Transverse colon (tissue), 4 donors: Measurements from ENCODE around the gene DNMBP. TPM values are rescaled to one million over a fixed set of nuclear protein-coding genes. Genes with fewer than 3 reads are reported as not detected.

Experiments
- DNase-seq: peaks from one replicate; pipeline ENCODE4 v3.0.0-alpha.2; 2019
- H3K27ac ChIP-seq, 4 donors: fragments of 200-600 bp; sonication (generic); 2 replicates each; pipeline ENCODE4 v1.5.1; 2016 to 2018; ENCODE audit warnings: inconsistent platforms in 4 of 4
- H3K27me3 ChIP-seq: fragments of 200-600 bp; sonication (generic); 2 replicates; pipeline ENCODE4 v1.5.1; 2017; ENCODE audit warnings: inconsistent platforms
- H3K36me3 ChIP-seq, 4 donors: fragments of 200-600 bp; sonication (generic); 2 replicates each; pipeline ENCODE4 v1.5.1; 2017 to 2019; ENCODE audit warnings: inconsistent platforms in 4 of 4
- H3K4me1 ChIP-seq, 4 donors: fragments of 200-600 bp; sonication (generic); 2 replicates each; pipeline ENCODE4 v1.5.1; 2017 to 2020; ENCODE audit warnings: inconsistent platforms in 4 of 4
- H3K4me3 ChIP-seq, 4 donors: fragments of 200-600 bp; sonication (generic); 1 replicate in 1 of 4; 2 replicates in 3 of 4; pipeline versions ENCODE4 v1.5.1 to v1.6.1; 2017 to 2019; ENCODE audit warnings: inconsistent platforms in 4 of 4
- H3K9me3 ChIP-seq, 2 donors: fragments of 200-600 bp; sonication (generic); 2 replicates each; pipeline ENCODE4 v1.5.1; 2017 to 2019; ENCODE audit warnings: inconsistent platforms in 2 of 2
- EP300 ChIP-seq: sonication (generic); formaldehyde crosslinking; IDR thresholded peaks from one replicate; pipeline ENCODE4 v1.6.1; 2017; ENCODE audit warnings: antibody characterized with exemption, low read depth
- POLR2A ChIP-seq: fragments of 450-650 bp; IDR thresholded peaks from one replicate; pipeline ENCODE4 v1.6.1; 2016; ENCODE audit warnings: antibody characterized with exemption, mild to moderate bottlenecking, moderate library complexity
- POLR2AphosphoS5 ChIP-seq, 3 donors: sonication (generic); formaldehyde crosslinking; IDR thresholded peaks; one replicate each; pipeline ENCODE4 v1.6.1; 2016; ENCODE audit warnings: antibody characterized with exemption in 3 of 3
- WGBS, 2 donors: methylation state at CpG; one replicate each; pipeline ENCODE4 v1.1.5; 2018; ENCODE audit warnings: low coverage in 1 of 2; 5-methylcytosine and 5-hydroxymethylcytosine counted together
- in situ Hi-C, 4 donors: fragments of 200-750 bp; cut with MboI; loops; one replicate each; pipeline versions ENCODE4 v1.15.0 to v1.15.1; 2017; ENCODE audit warnings: low sequenced_read_pairs in 3 of 4, low pct_ligation_motif_present in 1 of 4, low pct_unique_long_range_greater_than_20kb in 1 of 4
- intact Hi-C: fragments of 100-400 bp; cut with DNase I; formaldehyde crosslinking; loops from one replicate; pipeline ENCODE4 v1.15.1; 2023; ENCODE audit warnings: low total_unique reads
- total RNA-seq, 4 donors: library from RNA; depleted of rRNA; stranded (reverse); fragments of >200 nt; gene quantifications; one replicate each; pipeline ENCODE4 v1.1.0, GENCODE V29; 2016
- TF ChIP-seq, protein P1 (sequence below), 5 experiments: fragments of 200-600 bp in 3 of 5; fragments of 450-650 bp in 2 of 5; sonication (generic) in 3 of 5; IDR thresholded peaks; 1 replicate in 2 of 5; 2 replicates in 3 of 5; pipeline ENCODE4 v1.5.1; 2016 to 2017; ENCODE audit warnings: antibody characterized with exemption in 5 of 5, inconsistent platforms in 3 of 5, mild to moderate bottlenecking in 2 of 5, moderate library complexity in 1 of 5

DNMBP gene
- total RNA-seq, 4 donors from 2014 or later: 38.5 to 68.5 (median 48.0) TPM

GRCh38 chr10:99834410-99834809, 175.3 kb downstream of the DNMBP start:
- intact Hi-C loops: no loop called here
- H3K27ac ChIP-seq: no peak overlapping the region
- no peak for DNase-seq
- no peaks in the 10 kb centered on the region for H3K36me3 ChIP-seq
- in situ Hi-C loops: no loop called here
- no peaks in the 10 kb centered on the region for H3K4me1 ChIP-seq
- H3K27me3 ChIP-seq: no peaks in the 10 kb centered on the region
- no peak overlapping the region for H3K4me3 ChIP-seq
- no peaks in the 10 kb centered on the region for H3K9me3 ChIP-seq
- WGBS, 2 donors: 88 to 89% methylated on average over 2 to 4 of the region's 4 CpGs
- TF ChIP-seq POLR2AphosphoS5 (IDR thresholded peaks at IDR 0.05): no peak
- no peak for TF ChIP-seq POLR2A
- TF ChIP-seq EP300: no peak
- TF ChIP-seq, protein P1, sequence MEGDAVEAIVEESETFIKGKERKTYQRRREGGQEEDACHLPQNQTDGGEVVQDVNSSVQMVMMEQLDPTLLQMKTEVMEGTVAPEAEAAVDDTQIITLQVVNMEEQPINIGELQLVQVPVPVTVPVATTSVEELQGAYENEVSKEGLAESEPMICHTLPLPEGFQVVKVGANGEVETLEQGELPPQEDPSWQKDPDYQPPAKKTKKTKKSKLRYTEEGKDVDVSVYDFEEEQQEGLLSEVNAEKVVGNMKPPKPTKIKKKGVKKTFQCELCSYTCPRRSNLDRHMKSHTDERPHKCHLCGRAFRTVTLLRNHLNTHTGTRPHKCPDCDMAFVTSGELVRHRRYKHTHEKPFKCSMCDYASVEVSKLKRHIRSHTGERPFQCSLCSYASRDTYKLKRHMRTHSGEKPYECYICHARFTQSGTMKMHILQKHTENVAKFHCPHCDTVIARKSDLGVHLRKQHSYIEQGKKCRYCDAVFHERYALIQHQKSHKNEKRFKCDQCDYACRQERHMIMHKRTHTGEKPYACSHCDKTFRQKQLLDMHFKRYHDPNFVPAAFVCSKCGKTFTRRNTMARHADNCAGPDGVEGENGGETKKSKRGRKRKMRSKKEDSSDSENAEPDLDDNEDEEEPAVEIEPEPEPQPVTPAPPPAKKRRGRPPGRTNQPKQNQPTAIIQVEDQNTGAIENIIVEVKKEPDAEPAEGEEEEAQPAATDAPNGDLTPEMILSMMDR (IDR thresholded peaks at IDR 0.05): no peak

DNA sequence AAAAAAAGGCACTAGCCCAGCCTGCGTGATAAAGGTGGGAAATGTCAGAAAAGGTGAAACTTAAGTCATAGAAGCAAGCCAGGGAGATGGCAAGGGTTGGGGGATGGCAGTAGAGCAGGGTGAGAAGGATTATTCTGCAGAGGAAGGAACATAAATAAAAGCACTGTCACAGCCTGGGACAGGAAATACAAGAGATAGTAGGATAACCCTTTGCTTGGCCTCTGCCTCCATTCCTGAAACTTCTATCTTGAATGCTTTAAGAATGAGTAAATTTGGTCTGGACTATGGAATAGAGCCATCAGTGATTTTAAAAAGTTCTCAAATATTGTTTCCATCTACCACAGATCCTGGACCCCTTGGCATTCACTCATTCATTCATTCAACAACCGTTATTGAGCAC, 177.3 kb downstream of the DNMBP start:
- H3K4me3 ChIP-seq: no peak overlapping the region
- TF ChIP-seq POLR2A: no peak
- TF ChIP-seq EP300: no peak
- TF ChIP-seq, protein P1 (IDR thresholded peaks at IDR 0.05): no peak
- TF ChIP-seq POLR2AphosphoS5 (IDR thresholded peaks at IDR 0.05): no peak
- 83 to 85% methylated on average over 1 to 2 of the region's 2 CpGs for WGBS, 2 donors
- no peak for DNase-seq
- no peaks in the 10 kb centered on the region for H3K4me1 ChIP-seq
- no peaks in the 10 kb centered on the region for H3K27me3 ChIP-seq
- in situ Hi-C loops (no loop called here), intact Hi-C loops (no loop called here)
- H3K27ac ChIP-seq: no peak overlapping the region
- no peaks in the 10 kb centered on the region for H3K36me3 ChIP-seq
- no peaks in the 10 kb centered on the region for H3K9me3 ChIP-seq

GRCh38 chr10:99828464-99828863, 181.3 kb downstream of the DNMBP start:
- no peak for DNase-seq
- in situ Hi-C loops (no loop called here), intact Hi-C loops (no loop called here)
- Histone ChIP-seq H3K36me3 (no peaks in the 10 kb centered on the region), H3K4me3 (no peak overlapping the region), H3K4me1 (no peaks in the 10 kb centered on the region), H3K9me3 (no peaks in the 10 kb centered on the region), H3K27ac (no peak overlapping the region), H3K27me3 (no peaks in the 10 kb centered on the region)
- WGBS, 2 donors: 81 to 86% methylated on average over 2 of the region's 2 CpGs
- TF ChIP-seq POLR2A: no peak
- TF ChIP-seq, protein P1 (IDR thresholded peaks at IDR 0.05): no peak
- TF ChIP-seq EP300: no peak
- no peak for TF ChIP-seq POLR2AphosphoS5 (IDR thresholded peaks at IDR 0.05)

DNA sequence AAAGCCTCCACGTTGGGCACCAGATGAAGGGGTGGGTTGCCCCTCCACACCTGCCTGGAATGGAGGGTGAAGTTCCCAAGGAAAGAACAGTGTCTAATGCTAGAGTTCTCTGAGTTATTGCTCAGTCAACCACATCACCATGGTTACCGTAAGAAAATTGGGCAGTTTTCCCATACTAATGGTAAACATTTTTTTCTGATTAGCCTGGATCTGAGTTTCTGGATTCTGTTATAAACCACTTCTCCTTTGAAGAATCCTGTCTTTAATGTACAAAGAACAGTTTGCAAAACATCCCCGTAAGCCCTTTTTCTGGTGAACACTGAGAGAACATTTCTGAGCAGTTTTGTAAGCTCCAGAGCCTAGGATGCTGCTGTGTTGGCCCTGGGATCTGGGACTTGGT, 181.8 kb downstream of the DNMBP start:
- no peak overlapping the region for H3K4me3 ChIP-seq
- 80 to 90% methylated on average over 1 to 2 of the region's 3 CpGs for WGBS, 2 donors
- TF ChIP-seq, protein P1 (IDR thresholded peaks at IDR 0.05): no peak
- TF ChIP-seq EP300: no peak
- no peak for TF ChIP-seq POLR2AphosphoS5 (IDR thresholded peaks at IDR 0.05)
- TF ChIP-seq POLR2A: no peak
- no peaks in the 10 kb centered on the region for H3K36me3 ChIP-seq
- intact Hi-C loops: no loop called here
- no peaks in the 10 kb centered on the region for H3K27me3 ChIP-seq
- no peak for DNase-seq
- no peaks in the 10 kb centered on the region for H3K9me3 ChIP-seq
- no peak overlapping the region for H3K27ac ChIP-seq
- in situ Hi-C loops: no loop called here
- no peaks in the 10 kb centered on the region for H3K4me1 ChIP-seq

Other genes with a start within 250 kb of the DNMBP start
- gene ABCC2, start 227.3 kb downstream of the DNMBP start, total RNA-seq: 1 to 10 TPM in 3 of 4 donors, under 1 TPM in 1; 0.75 to 2.7 (median 1.5) TPM
- gene CPN1, start 71.9 kb upstream of the DNMBP start, total RNA-seq: not detected
- gene ERLIN1, start 176.1 kb upstream of the DNMBP start, total RNA-seq: 10 to 100 TPM; 21.7 to 41.0 (median 39.6) TPM
- gene CHUK, start 219.6 kb upstream of the DNMBP start, total RNA-seq: 10 to 100 TPM; 16.5 to 22.2 (median 18.8) TPM